Measurements from ENCODE around the gene TLE6.

Gene TLE6

DNA sequence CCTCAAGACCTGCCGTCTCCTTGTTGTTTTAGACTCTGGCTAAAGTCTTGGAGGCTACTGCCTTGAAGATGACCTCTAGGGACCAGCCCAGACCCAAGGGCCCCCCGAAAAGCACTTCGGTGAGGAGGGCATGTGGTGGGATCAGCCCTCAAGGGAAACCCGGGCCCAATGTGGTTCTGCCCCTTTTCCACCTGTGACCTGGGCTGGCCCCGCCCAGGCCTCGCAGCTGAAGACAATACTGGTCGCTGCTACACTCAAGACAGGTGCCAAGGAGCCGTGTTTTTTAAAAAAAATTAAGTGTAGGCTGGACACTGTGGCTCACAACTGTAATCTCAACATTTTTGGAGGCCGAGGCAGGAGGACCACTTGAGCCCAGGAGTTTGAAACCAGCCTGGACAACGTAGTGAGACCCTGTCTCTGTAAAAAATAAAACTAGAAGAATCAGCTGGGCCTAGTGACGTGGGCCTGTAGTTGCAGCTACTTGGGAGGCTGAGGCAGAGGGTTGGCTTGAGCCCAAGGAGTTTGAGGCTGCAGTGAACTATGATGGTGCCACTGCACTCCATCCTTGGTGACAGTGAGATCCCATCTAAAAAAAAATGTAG, 903 bp downstream of the TLE6 start:
- no peak overlapping the region for H3K4me3 ChIP-seq (ENCODE audit: low read depth, low read length)
- H3K36me3 ChIP-seq = no peaks in the 10 kb centered on the region
- no peaks in the 10 kb centered on the region for H3K9me3 ChIP-seq
- TF ChIP-seq, protein P1, sequence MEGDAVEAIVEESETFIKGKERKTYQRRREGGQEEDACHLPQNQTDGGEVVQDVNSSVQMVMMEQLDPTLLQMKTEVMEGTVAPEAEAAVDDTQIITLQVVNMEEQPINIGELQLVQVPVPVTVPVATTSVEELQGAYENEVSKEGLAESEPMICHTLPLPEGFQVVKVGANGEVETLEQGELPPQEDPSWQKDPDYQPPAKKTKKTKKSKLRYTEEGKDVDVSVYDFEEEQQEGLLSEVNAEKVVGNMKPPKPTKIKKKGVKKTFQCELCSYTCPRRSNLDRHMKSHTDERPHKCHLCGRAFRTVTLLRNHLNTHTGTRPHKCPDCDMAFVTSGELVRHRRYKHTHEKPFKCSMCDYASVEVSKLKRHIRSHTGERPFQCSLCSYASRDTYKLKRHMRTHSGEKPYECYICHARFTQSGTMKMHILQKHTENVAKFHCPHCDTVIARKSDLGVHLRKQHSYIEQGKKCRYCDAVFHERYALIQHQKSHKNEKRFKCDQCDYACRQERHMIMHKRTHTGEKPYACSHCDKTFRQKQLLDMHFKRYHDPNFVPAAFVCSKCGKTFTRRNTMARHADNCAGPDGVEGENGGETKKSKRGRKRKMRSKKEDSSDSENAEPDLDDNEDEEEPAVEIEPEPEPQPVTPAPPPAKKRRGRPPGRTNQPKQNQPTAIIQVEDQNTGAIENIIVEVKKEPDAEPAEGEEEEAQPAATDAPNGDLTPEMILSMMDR (IDR thresholded peaks at IDR 0.05; ENCODE audit: low read depth, low read length) = no peak
- peaks cover 10% of the 10 kb centered on the region for H3K4me1 ChIP-seq
- no peaks in the 10 kb centered on the region for H3K27me3 ChIP-seq
- no peak for DNase-seq

DNA sequence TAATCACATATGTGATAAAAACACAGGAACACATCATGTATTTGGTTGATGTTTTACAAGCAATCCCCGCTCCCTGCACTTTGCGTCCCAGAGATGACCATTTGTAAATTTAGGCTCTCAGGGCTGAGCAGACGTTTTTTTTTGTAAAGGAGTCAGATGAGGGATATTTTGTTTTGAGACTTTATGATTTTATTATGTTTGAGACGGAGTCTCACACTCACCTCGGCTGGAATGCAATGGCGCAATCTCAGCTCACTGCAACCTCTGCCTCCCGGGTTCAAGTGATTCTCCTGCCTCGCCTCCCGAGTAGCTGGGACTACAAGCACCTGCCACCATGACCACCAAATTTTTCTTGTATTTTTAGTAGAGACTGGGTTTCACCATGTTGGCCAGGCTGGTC, 1.4 kb downstream of the TLE6 start:
- Histone ChIP-seq H3K9me3 (no peaks in the 10 kb centered on the region), H3K27me3 (no peaks in the 10 kb centered on the region), H3K4me3 (ENCODE audit: low read depth, low read length) (no peak overlapping the region), H3K36me3 (no peaks in the 10 kb centered on the region), H3K4me1 (peaks cover 14% of the 10 kb centered on the region)
- DNase-seq = no peak
- TF ChIP-seq, protein P1 (IDR thresholded peaks at IDR 0.05; ENCODE audit: low read depth, low read length) = no peak

DNA sequence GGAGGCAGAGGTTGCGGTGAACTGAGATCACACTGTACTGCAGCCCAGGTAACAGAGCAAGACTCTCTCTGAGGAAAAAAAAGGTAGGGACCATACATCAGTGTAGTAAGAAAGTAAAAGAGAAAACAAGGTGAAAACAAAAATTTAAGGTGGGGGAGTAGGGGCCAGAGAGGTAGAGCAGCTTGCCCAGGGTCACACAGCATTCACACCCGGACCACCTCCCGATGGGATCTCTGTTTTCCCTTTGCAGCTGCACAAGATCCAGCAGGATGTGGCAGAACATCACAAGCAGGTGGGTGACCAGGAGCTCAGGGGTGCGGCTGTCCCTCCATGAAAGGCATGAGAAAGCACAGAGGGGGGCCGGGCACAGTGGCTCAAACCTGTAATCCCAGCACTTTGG, 4.5 kb downstream of the TLE6 start:
- H3K36me3 ChIP-seq = no peaks in the 10 kb centered on the region
- TF ChIP-seq, protein P1 (IDR thresholded peaks at IDR 0.05; ENCODE audit: low read depth, low read length) = no peak
- H3K9me3 ChIP-seq = no peaks in the 10 kb centered on the region
- DNase-seq = no peak
- H3K4me3 ChIP-seq (ENCODE audit: low read depth, low read length) = no peak overlapping the region
- H3K27me3 ChIP-seq = no peaks in the 10 kb centered on the region
- H3K4me1 ChIP-seq = peaks cover 25% of the 10 kb centered on the region

DNA sequence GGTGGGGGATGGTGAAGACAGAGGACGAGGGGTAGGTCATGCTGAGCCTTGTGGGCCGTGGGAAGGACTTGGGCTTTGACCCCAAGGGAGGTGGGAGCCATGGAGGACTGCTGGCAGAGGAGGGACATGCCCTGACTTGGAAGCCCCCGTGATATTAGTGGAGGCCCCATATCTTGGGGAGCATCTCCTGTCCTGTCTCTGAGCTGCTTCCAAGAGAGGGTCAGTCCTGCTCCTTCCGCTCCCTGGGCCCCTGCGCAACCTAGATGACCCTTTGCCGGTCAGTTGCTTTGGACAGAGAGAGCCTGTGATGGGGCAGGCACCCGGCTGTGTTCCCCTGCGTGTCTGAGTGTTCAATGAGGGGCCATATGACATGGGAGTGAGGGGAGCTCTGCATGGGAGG, 5.2 kb downstream of the TLE6 start:
- DNase-seq = no peak
- no peaks in the 10 kb centered on the region for H3K9me3 ChIP-seq
- H3K27me3 ChIP-seq = no peaks in the 10 kb centered on the region
- H3K36me3 ChIP-seq = no peaks in the 10 kb centered on the region
- TF ChIP-seq, protein P1 (IDR thresholded peaks at IDR 0.05; ENCODE audit: low read depth, low read length) = no peak
- peak overlapping the region; percentile 6; the same call in 1 of the 2 replicates for H3K4me3 ChIP-seq (ENCODE audit: low read depth, low read length)
- H3K4me1 ChIP-seq = peaks cover 30% of the 10 kb centered on the region

DNA sequence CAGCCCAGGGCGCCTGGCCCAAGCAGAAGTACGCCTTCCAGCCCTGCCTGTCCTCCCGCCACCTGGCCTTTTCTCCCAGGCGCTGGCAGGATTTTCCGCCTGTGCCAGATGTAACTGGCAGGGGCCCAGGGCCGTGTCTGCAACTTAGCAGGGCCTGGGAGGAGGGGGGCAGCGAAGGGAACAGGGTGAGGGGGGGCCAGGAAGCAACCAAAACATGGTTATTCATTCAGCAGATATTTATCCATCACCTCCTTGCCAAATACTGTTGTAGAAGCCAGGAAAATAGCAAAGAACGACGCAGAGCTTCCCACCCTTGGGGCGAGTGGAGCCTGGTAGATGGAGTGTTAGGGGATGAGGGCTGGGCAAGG, 5.6 kb downstream of the TLE6 start:
- Histone ChIP-seq H3K36me3 (no peaks in the 10 kb centered on the region), H3K27me3 (no peaks in the 10 kb centered on the region), H3K4me3 (ENCODE audit: low read depth, low read length) (peak overlapping the region; percentile 22; the same call in 1 of the 2 replicates), H3K4me1 (peaks cover 30% of the 10 kb centered on the region), H3K9me3 (no peaks in the 10 kb centered on the region)
- peak; percentile 99 for DNase-seq
- TF ChIP-seq, protein P1 (IDR thresholded peaks at IDR 0.05; ENCODE audit: low read depth, low read length) = no peak

DNA sequence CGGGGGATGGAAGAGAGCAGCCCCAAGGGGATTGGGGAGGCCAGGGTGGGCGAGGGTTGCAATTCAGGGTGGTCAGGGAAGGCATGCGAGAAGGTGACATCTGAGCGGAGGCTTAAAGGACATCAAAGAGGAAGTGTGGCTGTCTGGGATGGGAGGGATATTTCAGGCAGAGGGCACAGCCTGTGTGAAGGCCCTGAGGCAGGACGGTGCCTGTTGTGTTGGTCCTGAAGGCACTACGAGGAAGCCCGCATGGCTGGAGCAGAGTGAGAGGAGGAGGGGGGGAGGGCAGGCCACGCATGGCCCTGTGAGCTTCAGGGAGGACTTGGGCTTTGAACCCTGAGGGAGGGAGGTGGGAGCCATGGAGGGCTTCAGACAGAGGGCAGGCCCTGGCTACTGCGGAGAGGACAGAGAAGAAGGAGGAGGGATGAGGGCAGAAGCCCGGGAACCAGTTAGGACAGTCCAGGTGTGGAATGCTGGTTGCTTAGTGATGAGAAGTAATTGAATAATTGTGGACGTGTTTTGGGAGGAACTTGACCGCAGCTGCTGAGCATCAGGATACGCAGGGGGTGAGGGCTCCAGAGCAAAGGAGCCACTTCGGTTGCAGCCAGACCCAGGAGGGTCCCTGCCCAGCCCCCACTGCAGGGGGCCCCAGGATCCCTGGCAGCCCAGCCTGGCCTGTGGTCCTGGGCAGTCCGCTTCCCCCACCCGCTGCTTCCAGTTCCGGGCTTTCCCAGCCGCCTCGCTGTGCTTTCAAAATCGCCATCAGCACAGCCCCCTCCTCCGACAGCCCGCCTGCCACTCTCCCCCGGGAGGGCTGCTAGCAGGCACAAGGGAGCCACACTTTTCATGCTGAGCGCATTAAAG, 6.2 kb downstream of the TLE6 start:
- Histone ChIP-seq H3K36me3 (no peaks in the 10 kb centered on the region), H3K4me3 (ENCODE audit: low read depth, low read length) (peak overlapping the region; percentile 22; the same call in 1 of the 2 replicates), H3K9me3 (no peaks in the 10 kb centered on the region), H3K4me1 (peaks cover 28% of the 10 kb centered on the region), H3K27me3 (no peaks in the 10 kb centered on the region)
- TF ChIP-seq, protein P1 (IDR thresholded peaks at IDR 0.05; ENCODE audit: low read depth, low read length) = no peak
- peak; percentile 97 for DNase-seq

Data from BE2C (cell line).